PC-9 (cell line): ENCODE measurements around the gene TGM2. TPM values are rescaled to one million over a fixed set of nuclear protein-coding genes. Genes with fewer than 3 reads are reported as not detected.

ENCODE experiments used
- BruUV-seq: library from RNA; stranded (reverse); fragments of 400-500 nt; replicated peaks from 2 replicates; lab custom pipeline; 2021; lab: Mats Ljungman, UMichigan
- CTCF ChIA-PET: fragments of 300-600 bp; sonication (Branson Sonifier 250); formaldehyde crosslinking; loops from one replicate; lab custom pipeline; 2022; ENCODE audit warnings: antibody characterized with exemption; lab: Charles Lee
- POLR2A ChIA-PET: fragments of 300-600 bp; sonication (Branson Sonifier 250); formaldehyde crosslinking; loops from one replicate; lab custom pipeline; 2022; ENCODE audit warnings: antibody characterized with exemption; ENCODE audit not compliant: unreplicated experiment; lab: Charles Lee
- DNase-seq, 2 experiments: peaks; one replicate each; pipeline versions ENCODE4 v3.0.0 to v3.0.0-alpha.2; 2015 to 2022; ENCODE audit warnings: mixed read lengths in 1 of 2
- H2AFZ ChIP-seq: fragments of 200-600 bp; sonication (generic); 2 replicates; pipeline ENCODE4 v1.8.1; 2017; ENCODE audit warnings: antibody characterized with exemption
- H3F3A ChIP-seq: fragments of 200-600 bp; sonication (generic); 2 replicates; pipeline ENCODE4 v1.8.1; 2017; ENCODE audit warnings: antibody characterized with exemption, mild to moderate bottlenecking, low read depth; ENCODE audit not compliant: insufficient read depth
- H3K27ac ChIP-seq: fragments of 200-600 bp; sonication (generic); 2 replicates; pipeline ENCODE4 v1.6.1; 2016; ENCODE audit warnings: mixed run types
- H3K27me3 ChIP-seq: fragments of 200-600 bp; sonication (generic); 2 replicates; pipeline ENCODE4 v1.6.1; 2016; ENCODE audit warnings: low read depth, mixed run types; ENCODE audit not compliant: insufficient read depth
- H3K36me3 ChIP-seq: fragments of 200-600 bp; sonication (generic); 2 replicates; pipeline ENCODE4 v1.6.1; 2016; ENCODE audit warnings: low read depth, mixed run types
- H3K4me1 ChIP-seq: fragments of 200-600 bp; sonication (generic); replicated peaks from 2 replicates; pipeline ENCODE4 v1.6.1; 2016; ENCODE audit warnings: mixed run types; ENCODE audit not compliant: insufficient read depth
- H3K4me2 ChIP-seq: fragments of 200-600 bp; sonication (generic); 2 replicates; pipeline ENCODE4 v1.6.1; 2017; ENCODE audit warnings: mixed run types
- H3K4me3 ChIP-seq: fragments of 200-600 bp; sonication (generic); 2 replicates; pipeline ENCODE4 v1.6.1; 2016; ENCODE audit warnings: mixed run types
- H3K79me2 ChIP-seq: fragments of 200-600 bp; sonication (generic); 2 replicates; pipeline ENCODE4 v1.6.1; 2017; ENCODE audit warnings: low read depth, mixed run types
- H3K9me2 ChIP-seq: fragments of 200-600 bp; sonication (generic); 2 replicates; pipeline ENCODE4 v1.8.1; 2017; ENCODE audit warnings: mild to moderate bottlenecking; ENCODE audit not compliant: insufficient read depth
- H3K9me3 ChIP-seq: fragments of 200-600 bp; sonication (generic); 2 replicates; pipeline ENCODE4 v1.8.1; 2016; ENCODE audit warnings: low read depth; ENCODE audit not compliant: insufficient read depth
- H4K20me1 ChIP-seq: fragments of 200-600 bp; sonication (generic); 2 replicates; pipeline ENCODE4 v1.8.1; 2017; ENCODE audit not compliant: insufficient read depth
- CTCF ChIP-seq: fragments of 200-600 bp; sonication (generic); conservative IDR thresholded peaks from 2 replicates; pipeline ENCODE4 v1.6.1; 2017; ENCODE audit warnings: mixed run types, antibody characterized with exemption, mild to moderate bottlenecking, moderate library complexity
- EZH2 ChIP-seq: fragments of 200-600 bp; sonication (generic); IDR thresholded peaks from 2 replicates; pipeline ENCODE4 v1.8.0; 2017; ENCODE audit warnings: antibody characterized with exemption, low read depth
- intact Hi-C: fragments of 100-400 bp; cut with micrococcal nuclease; formaldehyde crosslinking; loops from one replicate; pipeline ENCODE4 v1.10.0; 2022; ENCODE audit not compliant: unreplicated experiment
- total RNA-seq: library from RNA; stranded (reverse); gene quantifications from 2 replicates; pipeline ENCODE4 v1.2.3, GENCODE V29; 2021

TGM2 gene
- total RNA-seq, 1 experiment from 2014 or later, result 333 TPM

- H3K4me2 ChIP-seq, result no peak overlapping the region
- peaks cover 51% of the 10 kb centered on the region for H3K4me1 ChIP-seq
- ChIA-PET POLR2A (no interaction called here), CTCF (interaction anchor here (0.6 kb wide), 1 partner anchor 102 kb away, joined by 6 read pairs; no protein-coding TSS in a partner anchor)
- peaks cover 50% of the 10 kb centered on the region for H3F3A ChIP-seq
- H3K36me3 ChIP-seq, result no peaks in the 10 kb centered on the region
- H2AFZ ChIP-seq, result no peak overlapping the region
- intact Hi-C loops, result no loop called here
- BruUV-seq, result no TSS peak
- H3K79me2 ChIP-seq, result no peaks in the 10 kb centered on the region
- no peaks in the 10 kb centered on the region for H3K9me3 ChIP-seq
- no peaks in the 10 kb centered on the region for H3K27me3 ChIP-seq
- H3K9me2 ChIP-seq, result no peaks in the 10 kb centered on the region
- H3K4me3 ChIP-seq, result no peak overlapping the region
- no peak overlapping the region for H3K27ac ChIP-seq
- DNase-seq, result no peak
- H4K20me1 ChIP-seq, result no peaks in the 10 kb centered on the region
- TF ChIP-seq EZH2 (no peak), CTCF (no peak)
These were observed 13.5 kb upstream of the TGM2 start for GRCh38 chr20:38178581-38178980.

GRCh38 chr20:38178065-38178491 lies 13.0 kb upstream of the TGM2 start:
- no TSS peak for BruUV-seq
- H3K36me3 ChIP-seq, result no peaks in the 10 kb centered on the region
- no peaks in the 10 kb centered on the region for H3K9me2 ChIP-seq
- H3K27ac ChIP-seq, result no peak overlapping the region
- no peak overlapping the region for H2AFZ ChIP-seq
- ChIA-PET CTCF (interaction anchor here (0.6 kb wide), 1 partner anchor 102 kb away, joined by 6 read pairs; no protein-coding TSS in a partner anchor), POLR2A (no interaction called here)
- TF ChIP-seq EZH2 (no peak), CTCF (no peak)
- H3K79me2 ChIP-seq, result no peaks in the 10 kb centered on the region
- H3F3A ChIP-seq, result peaks cover 46% of the 10 kb centered on the region
- H3K4me1 ChIP-seq, result peaks cover 50% of the 10 kb centered on the region
- DNase-seq, result no peak
- no peak overlapping the region for H3K4me3 ChIP-seq
- no peaks in the 10 kb centered on the region for H3K27me3 ChIP-seq
- no peaks in the 10 kb centered on the region for H4K20me1 ChIP-seq
- no peaks in the 10 kb centered on the region for H3K9me3 ChIP-seq
- H3K4me2 ChIP-seq, result no peak overlapping the region
- intact Hi-C loops, result no loop called here

- Histone ChIP-seq H3K9me2 (no peaks in the 10 kb centered on the region), H2AFZ (no peak overlapping the region), H3K79me2 (no peaks in the 10 kb centered on the region), H3K27ac (no peak overlapping the region), H3K27me3 (no peaks in the 10 kb centered on the region), H3K4me1 (peaks cover 50% of the 10 kb centered on the region), H4K20me1 (no peaks in the 10 kb centered on the region), H3K9me3 (no peaks in the 10 kb centered on the region), H3F3A (peaks cover 40% of the 10 kb centered on the region), H3K4me2 (no peak overlapping the region), H3K4me3 (no peak overlapping the region), H3K36me3 (no peaks in the 10 kb centered on the region)
- intact Hi-C loops, result no loop called here
- no TSS peak for BruUV-seq
- TF ChIP-seq CTCF (no peak), EZH2 (no peak)
- ChIA-PET CTCF (interaction anchor here (0.7 kb wide), 1 partner anchor 119 kb away, joined by 7 read pairs; no protein-coding TSS in a partner anchor), POLR2A (no interaction called here)
- no peak for DNase-seq
These were observed 12.1 kb upstream of the TGM2 start for GRCh38 chr20:38177201-38177600.
